ENCODE results near the gene FOXO4. TPM values are rescaled to one million over a fixed set of nuclear protein-coding genes. Genes with fewer than 3 reads are reported as not detected.

Gene FOXO4
- total RNA-seq, 5 donors from 2014 or later (not counting 1 experiment from before 2014, with no cell fraction given), result 30.4 to 45.9 (median 38.1) TPM

DNA sequence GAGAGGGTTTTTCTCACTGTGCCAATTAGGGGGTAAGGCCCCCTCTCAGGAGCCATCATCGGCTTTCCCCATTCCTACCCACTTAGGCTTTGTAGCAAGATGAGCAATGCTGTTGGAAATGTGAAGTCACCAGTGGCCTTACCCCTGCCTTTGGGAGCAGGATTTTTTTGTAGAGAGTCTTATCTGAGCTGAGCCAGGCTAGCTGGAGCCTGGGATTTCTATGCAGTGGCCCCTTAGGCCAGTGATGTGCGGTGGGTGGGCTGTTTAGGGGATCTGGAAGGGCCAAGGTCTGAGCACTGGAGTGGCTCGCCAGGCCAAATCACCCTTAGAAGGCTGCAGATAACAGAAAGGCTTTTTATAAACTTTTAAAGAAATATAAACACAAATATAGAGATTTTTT, 6.6 kb downstream of the FOXO4 start:
- ATAC-seq (replicated peaks in 1 of 4), result no peak
- Histone ChIP-seq H3K9me3 (no peaks in the 10 kb centered on the region), H3K4me1 (ENCODE audit: control insufficient read depth in 1 of 2, extremely low read depth in 1 of 2, insufficient read depth in 2 of 2, low read length in 2 of 2) (peaks cover 24 to 94% of the 10 kb centered on the region in 2 experiments), H3K27ac (ENCODE audit: low read length) (peak overlapping the region; percentile 82), H3K27me3 (replicated peaks in 1 of 2; ENCODE audit: control insufficient read depth in 2 of 2, extremely low read depth in 1 of 2, insufficient read depth in 2 of 2, low read length in 1 of 2) (no peaks in the 10 kb centered on the region), H3K4me3 (ENCODE audit: control insufficient read depth in 1 of 2, extremely low read depth in 1 of 2, low read length in 1 of 2) (no peak overlapping the region), H3K36me3 (ENCODE audit: control insufficient read depth in 2 of 2, extremely low read depth in 1 of 2, insufficient read depth in 1 of 2, low read length in 1 of 2) (peaks cover under 1 to 8% of the 10 kb centered on the region in 2 donors)
- no CpG with 5 or more reads among the region's 3 CpGs for WGBS (ENCODE audit: insufficient coverage)
- POLR2A ChIA-PET, result interaction anchor here (0.5 to 3.3 kb wide), 6 partner anchors 9 to 27 kb away, joined by 3 to 28 read pairs (median 5); partner anchors contain the start of genes IL2RG (in 2 of the 2) and MED12 (in 2 of the 2)
- DNase-seq, result no peak
- CTCF ChIA-PET, result interaction anchor here (0.6 to 4.5 kb wide), 5 partner anchors 9 to 263 kb away, joined by 3 to 37 read pairs (median 8); partner anchors contain the start of genes IL2RG (in 1 of the 2) and MED12 (in 1 of the 2)
- Mint-ChIP-seq H3K27ac (peak overlapping the region; percentile 90 to 91), H3K4me1 (peaks cover 80 to 92% (median 88%) of the 10 kb centered on the region in 3 donors), H3K27me3 (no peaks in the 10 kb centered on the region), H3K4me3 (peak overlapping the region in 1 of 3 donors; percentile 80), H3K9me3 (no peaks in the 10 kb centered on the region), H3K36me3 (peaks cover 14% of the 10 kb centered on the region)

DNA sequence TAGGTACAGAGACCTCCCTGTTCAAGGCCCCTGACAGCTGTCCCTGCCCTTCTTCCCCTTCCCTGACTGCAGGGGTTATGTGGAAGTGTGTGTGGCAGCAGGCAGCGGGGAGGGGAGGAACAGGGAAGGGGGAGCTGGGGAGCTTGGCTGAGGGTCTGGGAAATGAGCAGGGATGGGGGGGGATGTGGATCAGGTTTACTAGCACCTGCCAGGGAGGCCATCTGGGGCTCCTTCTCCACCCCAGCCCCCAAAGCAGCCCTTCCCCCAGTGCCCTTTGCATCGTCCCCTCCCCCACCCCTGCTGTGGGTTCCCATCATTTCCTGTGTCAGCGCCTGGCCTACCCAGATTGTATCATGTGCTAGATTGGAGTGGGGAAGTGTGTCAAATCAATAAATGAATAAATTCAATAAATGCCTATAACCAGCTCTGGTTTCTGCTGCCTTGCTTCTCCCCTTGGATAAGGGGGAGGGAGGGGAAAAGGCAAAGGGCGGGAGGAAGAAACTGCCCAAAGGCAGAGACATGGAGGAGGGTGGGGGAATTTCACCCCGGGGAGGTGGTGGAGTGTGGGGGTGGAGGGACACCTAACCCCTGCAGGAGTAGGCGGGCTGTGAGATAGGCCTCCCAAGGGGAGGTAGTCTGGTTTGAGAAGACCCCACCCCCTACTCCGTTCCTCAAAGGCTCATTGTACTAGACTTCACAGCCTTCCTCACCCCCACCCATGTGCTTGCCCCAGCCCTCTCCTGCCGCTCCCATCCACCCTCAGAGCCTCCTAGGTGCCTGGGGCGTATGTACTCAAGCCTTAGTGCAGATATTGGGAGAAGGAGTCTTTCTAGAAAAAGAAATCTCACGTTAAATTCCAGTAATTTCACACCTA, 7.7 kb downstream of the FOXO4 start:
- peaks cover 23% of the 10 kb centered on the region for H3K36me3 Mint-ChIP-seq
- DNase-seq (peak in 34 of 35 experiments; percentile 29 to 72 (median 56)), ATAC-seq (replicated peaks in 1 of 4) (peak; percentile 38 to 65 (median 44))
- H3K4me3 Mint-ChIP-seq, result peak overlapping the region; percentile 53 to 80 (median 65)
- H3K4me1 Mint-ChIP-seq, result peaks cover 85 to 92% (median 91%) of the 10 kb centered on the region in 3 donors
- Histone ChIP-seq H3K9me3 (no peaks in the 10 kb centered on the region), H3K4me3 (ENCODE audit: control insufficient read depth in 1 of 2, extremely low read depth in 1 of 2, low read length in 1 of 2) (peak overlapping the region; percentile 30 to 61), H3K4me1 (ENCODE audit: control insufficient read depth in 1 of 2, extremely low read depth in 1 of 2, insufficient read depth in 2 of 2, low read length in 2 of 2) (peaks cover 27 to 95% of the 10 kb centered on the region in 2 experiments), H3K27ac (ENCODE audit: low read length) (peak overlapping the region; percentile 82), H3K27me3 (replicated peaks in 1 of 2; ENCODE audit: control insufficient read depth in 2 of 2, extremely low read depth in 1 of 2, insufficient read depth in 2 of 2, low read length in 1 of 2) (no peaks in the 10 kb centered on the region), H3K36me3 (ENCODE audit: control insufficient read depth in 2 of 2, extremely low read depth in 1 of 2, insufficient read depth in 1 of 2, low read length in 1 of 2) (peaks cover 4 to 19% of the 10 kb centered on the region in 2 donors)
- H3K9me3 Mint-ChIP-seq, result no peaks in the 10 kb centered on the region
- CTCF ChIA-PET, result interaction anchor here (0.6 to 4.5 kb wide), 4 partner anchors 8 to 40 kb away, joined by 3 to 37 read pairs (median 16); partner anchors contain the start of genes IL2RG (in 1 of the 2) and MED12 (in 1 of the 2)
- H3K27me3 Mint-ChIP-seq, result no peaks in the 10 kb centered on the region
- peak overlapping the region; percentile 90 to 97 for H3K27ac Mint-ChIP-seq
- POLR2A ChIA-PET, result interaction anchor here (0.7 to 3.3 kb wide), 5 partner anchors 8 to 26 kb away, joined by 3 to 28 read pairs (median 4); partner anchors contain the start of genes IL2RG (in 2 of the 2) and MED12 (in 1 of the 2)
- WGBS (ENCODE audit: insufficient coverage), result no CpG with 5 or more reads among the region's 10 CpGs

DNA sequence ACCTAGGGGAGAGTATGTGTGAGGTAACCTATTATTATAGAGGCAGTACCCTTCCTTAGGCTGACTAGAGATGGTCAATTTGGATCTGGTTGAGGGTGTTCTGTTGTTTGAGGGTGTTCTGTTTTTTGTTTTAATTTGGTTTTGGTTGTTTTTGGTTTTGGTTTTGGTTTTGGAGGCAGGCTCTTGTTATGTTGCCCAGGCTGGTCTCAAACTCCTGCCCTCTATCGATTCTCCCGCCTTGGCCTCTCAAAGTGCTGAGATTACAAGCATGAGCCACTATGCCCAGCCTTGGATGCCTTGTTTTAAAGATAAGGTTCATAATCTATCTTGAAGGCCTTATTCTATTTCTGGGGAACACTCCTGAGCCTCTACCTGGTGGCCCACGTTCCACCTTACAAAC, 10.0 kb downstream of the FOXO4 start:
- DNase-seq (peak in 1 of 35 experiments; percentile 38), ATAC-seq (replicated peaks in 1 of 4) (no peak)
- no CpG with 5 or more reads among the region's 3 CpGs for WGBS (ENCODE audit: insufficient coverage)

DNA sequence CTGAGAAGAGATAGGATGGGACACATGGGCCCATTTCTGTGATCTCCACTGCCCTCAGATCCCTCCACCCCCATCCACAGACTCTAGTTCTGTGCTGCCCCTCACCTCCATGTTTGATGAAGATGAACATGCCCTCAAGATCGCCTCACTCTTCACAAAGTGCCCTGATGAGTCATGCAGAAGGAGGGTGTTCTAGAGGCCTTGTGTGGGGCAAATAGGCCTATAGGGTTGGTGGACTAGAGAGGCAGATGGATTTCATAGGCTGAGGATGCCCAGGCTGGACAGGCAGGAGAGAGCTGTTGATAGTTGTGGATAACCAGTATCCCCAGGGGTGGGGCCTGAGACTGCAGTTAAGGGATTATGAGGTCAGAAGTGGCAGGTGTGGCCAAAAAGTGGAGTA, 10.8 kb downstream of the FOXO4 start, which contains the start of gene CXorf65:
CXorf65 (minus strand) TSS at position 314 of the 400 bp plus-strand sequence; CDS start at position 130, 184 bp downstream.
- H3K4me3 Mint-ChIP-seq, result peak within 1 kb of the TSS; percentile 95 to 99 (median 97)
- peaks cover 4 to 35% of the 10 kb centered on the region in 2 donors for H3K36me3 ChIP-seq (ENCODE audit: control insufficient read depth in 2 of 2, extremely low read depth in 1 of 2, insufficient read depth in 1 of 2, low read length in 1 of 2)

More for the DNA sequence above, 10.0 kb downstream of the FOXO4 start:
- Histone ChIP-seq H3K4me3 (ENCODE audit: control insufficient read depth in 1 of 2, extremely low read depth in 1 of 2, low read length in 1 of 2) (peak overlapping the region; percentile 1 to 21), H3K36me3 (ENCODE audit: control insufficient read depth in 2 of 2, extremely low read depth in 1 of 2, insufficient read depth in 1 of 2, low read length in 1 of 2) (peaks cover 4 to 35% of the 10 kb centered on the region in 2 donors), H3K27ac (ENCODE audit: low read length) (peak overlapping the region; percentile 82), H3K27me3 (replicated peaks in 1 of 2; ENCODE audit: control insufficient read depth in 2 of 2, extremely low read depth in 1 of 2, insufficient read depth in 2 of 2, low read length in 1 of 2) (no peaks in the 10 kb centered on the region), H3K9me3 (no peaks in the 10 kb centered on the region), H3K4me1 (ENCODE audit: control insufficient read depth in 1 of 2, extremely low read depth in 1 of 2, insufficient read depth in 2 of 2, low read length in 2 of 2) (peaks cover 27 to 89% of the 10 kb centered on the region in 2 experiments)
- ChIA-PET CTCF (interaction anchor here in 1 of 2 donors (0.6 kb wide), 1 partner anchor 74 kb away, joined by 5 read pairs; no protein-coding TSS in a partner anchor), POLR2A (interaction anchor here (0.7 to 1.9 kb wide), 3 partner anchors 13 to 24 kb away, joined by 4 to 10 read pairs (median 6); partner anchors contain the start of gene MED12 (in 1 of the 2))
- H3K9me3 Mint-ChIP-seq, result no peaks in the 10 kb centered on the region
- peak overlapping the region; percentile 94 to 97 for H3K27ac Mint-ChIP-seq
- peaks cover 42% of the 10 kb centered on the region for H3K36me3 Mint-ChIP-seq
- peaks cover 82 to 90% (median 87%) of the 10 kb centered on the region in 3 donors for H3K4me1 Mint-ChIP-seq
- H3K27me3 Mint-ChIP-seq, result no peaks in the 10 kb centered on the region
- peak overlapping the region; percentile 44 to 97 (median 61) for H3K4me3 Mint-ChIP-seq

DNA sequence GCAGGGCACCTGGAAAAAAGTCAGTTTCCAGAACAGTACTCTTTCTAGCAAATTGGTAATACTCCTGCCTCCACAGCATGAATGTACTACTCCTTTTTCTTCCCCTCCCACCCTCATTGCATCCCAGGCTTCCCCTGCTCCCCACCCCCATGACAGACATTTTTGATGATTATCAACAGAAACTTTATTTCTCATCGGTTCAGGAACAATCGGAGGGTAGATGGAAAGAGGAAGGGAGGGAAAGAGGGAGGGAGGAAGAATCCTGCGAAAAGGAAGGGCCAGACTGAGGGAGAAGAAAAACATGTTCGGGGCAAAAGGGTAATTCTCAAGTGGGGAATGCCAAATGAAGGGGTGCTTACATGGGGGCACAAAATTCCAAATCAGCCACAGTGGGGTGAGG, 11.6 kb downstream of the FOXO4 start:
- no peaks in the 10 kb centered on the region for H3K27me3 Mint-ChIP-seq
- H3K36me3 Mint-ChIP-seq, result peaks cover 45% of the 10 kb centered on the region
- no peaks in the 10 kb centered on the region for H3K9me3 Mint-ChIP-seq
- peaks cover 4 to 35% of the 10 kb centered on the region in 2 donors for H3K36me3 ChIP-seq (ENCODE audit: control insufficient read depth in 2 of 2, extremely low read depth in 1 of 2, insufficient read depth in 1 of 2, low read length in 1 of 2)
- H3K4me3 Mint-ChIP-seq, result peak overlapping the region; percentile 95 to 99 (median 97)
- peaks cover 23 to 77% of the 10 kb centered on the region in 2 experiments for H3K4me1 ChIP-seq (ENCODE audit: control insufficient read depth in 1 of 2, extremely low read depth in 1 of 2, insufficient read depth in 2 of 2, low read length in 2 of 2)
- WGBS (ENCODE audit: insufficient coverage), result 20% methylated on average over 1 of the region's 4 CpGs
- no peak overlapping the region for H3K4me3 ChIP-seq (ENCODE audit: control insufficient read depth in 1 of 2, extremely low read depth in 1 of 2, low read length in 1 of 2)
- ATAC-seq (replicated peaks in 1 of 4) (no peak), DNase-seq (no peak)
- H3K9me3 ChIP-seq, result no peaks in the 10 kb centered on the region
- H3K27ac Mint-ChIP-seq, result peak overlapping the region; percentile 97 to 99
- peak overlapping the region; percentile 99 for H3K27ac ChIP-seq (ENCODE audit: low read length)
- peaks cover 73 to 86% (median 86%) of the 10 kb centered on the region in 3 donors for H3K4me1 Mint-ChIP-seq
- CTCF ChIA-PET, result interaction anchor here in 1 of 2 donors (0.6 to 1.9 kb wide), 2 partner anchors 8 to 11 kb away, joined by 4 to 10 read pairs; partner anchors contain the start of gene MED12
- POLR2A ChIA-PET, result interaction anchor here in 1 of 2 donors (1.1 kb wide), 1 partner anchor 8 kb away, joined by 3 read pairs; no protein-coding TSS in a partner anchor
- no peaks in the 10 kb centered on the region for H3K27me3 ChIP-seq (replicated peaks in 1 of 2; ENCODE audit: control insufficient read depth in 2 of 2, extremely low read depth in 1 of 2, insufficient read depth in 2 of 2, low read length in 1 of 2)

More for the DNA sequence above, 10.8 kb downstream of the FOXO4 start, which contains the start of gene CXorf65:
- Mint-ChIP-seq H3K9me3 (no peaks in the 10 kb centered on the region), H3K4me1 (peaks cover 74 to 89% (median 85%) of the 10 kb centered on the region in 3 donors), H3K36me3 (peaks cover 45% of the 10 kb centered on the region), H3K27me3 (no peaks in the 10 kb centered on the region), H3K27ac (peak within 1 kb of the TSS; percentile 97 to 99)
- ChIA-PET CTCF (interaction anchor here in 1 of 2 donors (0.5 kb wide), 1 partner anchor 53 kb away, joined by 3 read pairs; no protein-coding TSS in a partner anchor), POLR2A (interaction anchor here (0.9 to 1.9 kb wide), 2 partner anchors 12 to 20 kb away, joined by 4 to 10 read pairs; partner anchors contain the start of gene MED12 (in 1 of the 2))
- Histone ChIP-seq H3K27ac (ENCODE audit: low read length) (peak within 1 kb of the TSS; percentile 99), H3K4me1 (ENCODE audit: control insufficient read depth in 1 of 2, extremely low read depth in 1 of 2, insufficient read depth in 2 of 2, low read length in 2 of 2) (peaks cover 25 to 81% of the 10 kb centered on the region in 2 experiments), H3K4me3 (ENCODE audit: control insufficient read depth in 1 of 2, extremely low read depth in 1 of 2, low read length in 1 of 2) (peak within 1 kb of the TSS; percentile 1 to 21), H3K9me3 (no peaks in the 10 kb centered on the region), H3K27me3 (replicated peaks in 1 of 2; ENCODE audit: control insufficient read depth in 2 of 2, extremely low read depth in 1 of 2, insufficient read depth in 2 of 2, low read length in 1 of 2) (no peaks in the 10 kb centered on the region)
- DNase-seq, result peak in 1 of 35 experiments; percentile 38
- ATAC-seq (replicated peaks in 1 of 4), result no peak
- no CpG with 5 or more reads among the region's 1 CpG for WGBS (ENCODE audit: insufficient coverage)
